Neutrophil (primary cell): ENCODE results near the gene TMEM9.

Experiments used
- H3K27ac ChIP-seq: fragments of 200-600 bp; sonication (generic); 2 replicates; pipeline ENCODE4 v1.5.1; 2016; ENCODE audit warnings: mild to moderate bottlenecking, moderate library complexity
- H3K27me3 ChIP-seq: fragments of 200-600 bp; sonication (generic); 2 replicates; pipeline ENCODE4 v1.6.0; 2016; ENCODE audit warnings: mild to moderate bottlenecking
- H3K36me3 ChIP-seq: fragments of 200-600 bp; sonication (generic); 2 replicates; pipeline ENCODE4 v1.5.1; 2017
- H3K4me1 ChIP-seq, 2 experiments: fragments of 200-600 bp in 1 of 2; sonication (generic) in 1 of 2; 1 replicate in 1 of 2; 2 replicates in 1 of 2; pipeline versions ENCODE4 v1.5.1 to v1.6.1; 2013 to 2016; ENCODE audit warnings: low read depth in 1 of 2, low read length in 1 of 2, mild to moderate bottlenecking in 1 of 2, moderate library complexity in 1 of 2; ENCODE audit not compliant: control insufficient read depth in 1 of 2, insufficient read depth in 1 of 2
- H3K4me3 ChIP-seq, 2 experiments: fragments of 200-600 bp in 1 of 2; sonication (generic) in 1 of 2; 1 replicate in 1 of 2; 2 replicates in 1 of 2; pipeline ENCODE4 v1.5.1; 2013 to 2016; ENCODE audit warnings: low read depth in 1 of 2, low read length in 1 of 2, mild to moderate bottlenecking in 1 of 2, moderate library complexity in 1 of 2
- H3K9me3 ChIP-seq: fragments of 200-600 bp; sonication (generic); 2 replicates; pipeline ENCODE4 v1.5.1; 2016
- TF ChIP-seq, protein P1 (sequence below): fragments of 200-600 bp; sonication (generic); IDR thresholded peaks from 2 replicates; pipeline ENCODE4 v1.5.1; 2016; ENCODE audit warnings: antibody characterized with exemption

Gene TMEM9

GRCh38 chr1:201190624-201191051 is 36.4 kb upstream of the TMEM9 start, which contains the start of gene IGFN1:
Gene IGFN1 (plus strand): TSS chr1:201190824. CDS start chr1:201193294, 2,470 bp downstream.
- Histone ChIP-seq H3K4me1 (peaks cover 0 to 10% of the 10 kb centered on the region in 2 experiments), H3K27ac (no peak within 1 kb of the TSS), H3K4me3 (no peak within 1 kb of the TSS), H3K36me3 (no peaks in the 10 kb centered on the region), H3K27me3 (peaks cover 42% of the 10 kb centered on the region), H3K9me3 (no peaks in the 10 kb centered on the region)
- TF ChIP-seq, protein P1, sequence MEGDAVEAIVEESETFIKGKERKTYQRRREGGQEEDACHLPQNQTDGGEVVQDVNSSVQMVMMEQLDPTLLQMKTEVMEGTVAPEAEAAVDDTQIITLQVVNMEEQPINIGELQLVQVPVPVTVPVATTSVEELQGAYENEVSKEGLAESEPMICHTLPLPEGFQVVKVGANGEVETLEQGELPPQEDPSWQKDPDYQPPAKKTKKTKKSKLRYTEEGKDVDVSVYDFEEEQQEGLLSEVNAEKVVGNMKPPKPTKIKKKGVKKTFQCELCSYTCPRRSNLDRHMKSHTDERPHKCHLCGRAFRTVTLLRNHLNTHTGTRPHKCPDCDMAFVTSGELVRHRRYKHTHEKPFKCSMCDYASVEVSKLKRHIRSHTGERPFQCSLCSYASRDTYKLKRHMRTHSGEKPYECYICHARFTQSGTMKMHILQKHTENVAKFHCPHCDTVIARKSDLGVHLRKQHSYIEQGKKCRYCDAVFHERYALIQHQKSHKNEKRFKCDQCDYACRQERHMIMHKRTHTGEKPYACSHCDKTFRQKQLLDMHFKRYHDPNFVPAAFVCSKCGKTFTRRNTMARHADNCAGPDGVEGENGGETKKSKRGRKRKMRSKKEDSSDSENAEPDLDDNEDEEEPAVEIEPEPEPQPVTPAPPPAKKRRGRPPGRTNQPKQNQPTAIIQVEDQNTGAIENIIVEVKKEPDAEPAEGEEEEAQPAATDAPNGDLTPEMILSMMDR = no peak

GRCh38 chr1:201190005-201190404 is 35.7 kb upstream of the TMEM9 start:
- no peak overlapping the region for H3K27ac ChIP-seq
- TF ChIP-seq, protein P1 = no peak
- peaks cover 42% of the 10 kb centered on the region for H3K27me3 ChIP-seq
- no peaks in the 10 kb centered on the region for H3K9me3 ChIP-seq
- H3K4me3 ChIP-seq = no peak overlapping the region
- H3K4me1 ChIP-seq = peaks cover 0 to 10% of the 10 kb centered on the region in 2 experiments
- no peaks in the 10 kb centered on the region for H3K36me3 ChIP-seq

GRCh38 chr1:201189085-201189484 is 34.8 kb upstream of the TMEM9 start:
- Histone ChIP-seq H3K27me3 (peaks cover 46% of the 10 kb centered on the region), H3K4me3 (no peak overlapping the region), H3K27ac (no peak overlapping the region), H3K4me1 (peaks cover 0 to 10% of the 10 kb centered on the region in 2 experiments), H3K36me3 (no peaks in the 10 kb centered on the region), H3K9me3 (no peaks in the 10 kb centered on the region)
- TF ChIP-seq, protein P1 = no peak

DNA sequence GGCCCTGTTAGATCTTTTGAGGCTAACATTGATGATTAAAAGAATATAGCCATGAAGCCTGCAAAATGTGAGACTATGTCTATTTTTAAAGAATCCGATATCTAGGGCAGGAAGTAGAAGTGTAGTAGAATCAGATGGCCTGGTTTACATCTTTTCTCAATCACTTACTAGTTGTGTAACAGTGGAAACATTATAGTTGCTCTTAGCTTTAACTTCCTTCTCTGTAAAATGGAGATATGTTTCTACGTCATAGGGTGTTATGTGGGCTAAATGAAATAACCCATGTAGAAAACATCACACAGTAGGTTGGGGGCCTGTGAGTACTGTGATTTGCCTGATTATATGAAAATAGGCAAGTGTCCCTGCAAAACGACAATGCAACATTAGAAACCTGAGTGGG is 31.9 kb upstream of the TMEM9 start:
- no peaks in the 10 kb centered on the region for H3K36me3 ChIP-seq
- TF ChIP-seq, protein P1 = no peak
- peaks cover 41% of the 10 kb centered on the region for H3K27me3 ChIP-seq
- H3K27ac ChIP-seq = no peak overlapping the region
- no peak overlapping the region for H3K4me3 ChIP-seq
- peaks cover 0 to 10% of the 10 kb centered on the region in 2 experiments for H3K4me1 ChIP-seq
- H3K9me3 ChIP-seq = no peaks in the 10 kb centered on the region

DNA sequence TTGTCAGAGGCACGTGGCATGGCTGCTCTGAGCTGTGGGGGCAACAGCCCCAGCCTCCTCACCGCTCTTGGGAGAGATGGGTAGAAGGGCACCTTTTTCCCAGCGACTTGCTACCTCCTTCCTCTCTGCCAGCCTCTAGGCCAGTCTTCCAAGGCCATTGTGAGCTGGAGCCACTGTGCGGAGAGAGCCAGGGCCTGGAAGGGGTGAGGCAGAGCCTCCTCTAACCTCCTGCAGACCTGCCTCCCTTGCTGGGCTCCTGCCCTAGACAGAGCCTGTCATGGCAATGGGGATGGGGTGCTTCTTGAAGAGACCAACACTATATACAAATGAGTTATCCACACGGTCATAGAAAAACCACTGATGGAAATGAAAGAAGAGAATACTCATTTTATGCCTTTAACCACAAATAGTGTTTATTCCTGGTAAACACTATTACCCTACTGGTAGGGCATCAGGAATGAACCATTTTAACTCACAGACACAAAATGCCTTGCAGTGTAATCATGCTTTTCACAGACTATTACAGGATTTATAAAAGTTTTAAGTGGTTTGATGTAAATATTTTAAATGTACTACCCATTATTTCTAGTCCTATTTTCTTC is 31.4 kb upstream of the TMEM9 start:
- H3K9me3 ChIP-seq = no peaks in the 10 kb centered on the region
- H3K4me1 ChIP-seq = peaks cover 0 to 10% of the 10 kb centered on the region in 2 experiments
- H3K27ac ChIP-seq = no peak overlapping the region
- no peaks in the 10 kb centered on the region for H3K36me3 ChIP-seq
- H3K4me3 ChIP-seq = no peak overlapping the region
- H3K27me3 ChIP-seq = peaks cover 35% of the 10 kb centered on the region
- TF ChIP-seq, protein P1 = no peak
